HEK293T (cell line): Measurements from ENCODE around the gene PRR33.

Source experiments
- ARNT ChIP-seq: fragments of 450-650 bp; IDR thresholded peaks from 2 replicates; pipeline ENCODE4 v1.6.1; 2017; ENCODE audit warnings: mild to moderate bottlenecking
- ELF4 ChIP-seq: fragments of 450-650 bp; IDR thresholded peaks from 2 replicates; pipeline ENCODE4 v1.6.1; 2017; ENCODE audit warnings: antibody characterized with exemption
- FOXA1 ChIP-seq: fragments of 450-650 bp; IDR thresholded peaks from 2 replicates; pipeline ENCODE4 v1.6.1; 2016; ENCODE audit warnings: mild to moderate bottlenecking
- FOXK2 ChIP-seq: fragments of 450-650 bp; IDR thresholded peaks from 2 replicates; pipeline ENCODE4 v1.6.1; 2016; ENCODE audit warnings: mild to moderate bottlenecking
- FOXM1 ChIP-seq: fragments of 450-650 bp; IDR thresholded peaks from 2 replicates; pipeline ENCODE4 v1.6.1; 2017; ENCODE audit warnings: mild to moderate bottlenecking, borderline replicate concordance
- HDGF ChIP-seq: fragments of 450-650 bp; IDR thresholded peaks from 2 replicates; pipeline ENCODE4 v1.6.1; 2017; ENCODE audit warnings: antibody characterized with exemption, borderline replicate concordance
- L3MBTL2 ChIP-seq: fragments of 450-650 bp; conservative IDR thresholded peaks from 2 replicates; pipeline ENCODE4 v1.6.1; 2016; ENCODE audit warnings: mild to moderate bottlenecking
- SUZ12 ChIP-seq: fragments of 450-650 bp; IDR thresholded peaks from 2 replicates; pipeline ENCODE4 v1.6.1; 2016; ENCODE audit warnings: mild to moderate bottlenecking

- TF ChIP-seq FOXA1 = no peak
- TF ChIP-seq ELF4 = no peak
- no peak for TF ChIP-seq FOXK2
- TF ChIP-seq HDGF = no peak
- no peak for TF ChIP-seq L3MBTL2
- no peak for TF ChIP-seq ARNT
- TF ChIP-seq SUZ12 = no peak
- TF ChIP-seq FOXM1 = no peak
Measured at GRCh38 chr11:1892116-1892515, 421 bp upstream of the PRR33 start.
